HEK293T (cell line): ENCODE results near the gene GNA12.

Experiments used
- BHLHE40 ChIP-seq: fragments of 450-650 bp; IDR thresholded peaks from 2 replicates; pipeline ENCODE4 v1.6.1; 2016; ENCODE audit warnings: mild to moderate bottlenecking, moderate library complexity, borderline replicate concordance
- FOXM1 ChIP-seq: fragments of 450-650 bp; IDR thresholded peaks from 2 replicates; pipeline ENCODE4 v1.6.1; 2017; ENCODE audit warnings: mild to moderate bottlenecking, borderline replicate concordance
- SP1 ChIP-seq: fragments of 450-650 bp; IDR thresholded peaks from 2 replicates; pipeline ENCODE4 v1.6.1; 2017
- TARDBP ChIP-seq: fragments of 450-650 bp; IDR thresholded peaks from 2 replicates; pipeline ENCODE4 v1.6.1; 2016

DNA sequence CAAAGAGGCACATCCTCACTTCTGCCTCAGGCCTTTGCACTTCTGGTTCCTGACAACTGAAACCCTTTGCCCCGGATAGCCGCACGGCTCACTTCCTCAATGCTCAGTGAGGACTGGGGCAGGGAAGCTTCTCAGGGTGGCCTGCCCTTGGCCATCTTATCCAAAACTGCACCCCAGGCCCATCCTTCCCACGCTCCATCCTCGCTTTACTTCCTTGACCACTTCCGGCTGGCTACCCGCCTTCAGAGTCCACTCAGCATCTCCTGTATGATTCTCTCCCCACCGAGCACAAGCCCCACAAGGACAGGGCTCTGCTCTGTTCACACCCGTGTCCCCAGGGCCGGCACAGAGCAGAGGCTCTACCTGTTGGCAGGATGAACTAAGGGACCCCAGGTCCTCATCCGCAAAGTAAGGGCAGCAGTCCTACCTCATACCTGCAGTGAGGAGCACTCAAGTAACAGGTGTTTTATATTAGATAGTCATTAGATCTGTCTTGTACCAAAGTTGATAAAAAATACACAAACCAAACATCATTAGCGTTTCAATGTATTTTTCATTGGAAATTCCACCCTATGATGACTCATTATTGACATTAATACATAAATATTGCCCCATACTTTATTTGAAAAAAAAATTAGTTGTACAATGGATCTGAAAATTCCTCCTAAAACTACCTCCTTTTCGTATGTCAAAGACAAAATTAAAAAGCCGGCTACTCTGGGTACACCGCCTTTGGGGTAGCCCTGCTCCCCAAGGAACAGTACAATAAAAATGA lies 35.0 kb downstream of the GNA12 start:
- no peak for TF ChIP-seq TARDBP
- no peak for TF ChIP-seq SP1
- TF ChIP-seq BHLHE40: no peak
- TF ChIP-seq FOXM1: no peak
